IPS-NIHi7 (cell line): ENCODE results near the gene WFDC5.
"Not testable (repeated sequence)": the region's sequence is repeated elsewhere in the genome, so short reads cannot be mapped to it uniquely, and the experiment has no call there.

Experiments
- DNase-seq: peaks from one replicate; pipeline ENCODE4 v3.0.0; 2012; ENCODE audit warnings: mixed read lengths; ENCODE audit errors: extremely low spot score

The WFDC5 gene

GRCh38 chr20:45087814-45088213, 27.2 kb downstream of the WFDC5 start:
- DNase-seq = no peak

DNA sequence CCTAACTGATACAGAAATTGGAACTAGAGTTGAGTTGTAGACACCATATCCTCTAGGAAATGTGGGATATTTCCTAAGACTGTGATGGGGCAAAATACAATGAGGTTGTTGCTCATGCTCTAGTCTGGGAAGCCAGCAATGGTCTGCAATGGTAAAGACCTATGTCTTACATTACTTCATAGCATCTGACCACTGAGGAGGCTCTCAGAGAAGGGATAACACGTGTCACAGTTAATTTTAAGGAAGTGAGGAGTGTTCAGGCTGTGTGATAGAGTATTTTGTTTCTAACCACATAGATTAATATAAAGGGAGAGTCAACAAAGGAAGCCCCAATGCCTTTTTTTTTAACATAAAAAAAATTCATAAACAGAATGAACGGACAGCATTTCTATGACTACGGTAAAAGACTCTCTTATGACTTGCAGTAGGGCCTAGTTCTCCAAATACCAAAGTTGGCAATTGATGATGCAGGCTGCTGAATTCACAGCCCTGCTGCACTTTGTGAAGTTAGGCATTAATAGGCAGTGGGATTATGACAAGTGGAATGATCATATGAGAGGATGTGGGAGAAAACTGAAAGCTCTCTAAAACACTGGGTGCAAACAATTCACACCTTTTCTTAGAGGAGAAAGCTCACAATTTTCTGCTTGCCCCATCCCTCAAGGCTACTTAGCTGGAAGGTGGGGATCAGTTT, 27.7 kb downstream of the WFDC5 start:
- no peak for DNase-seq

DNA sequence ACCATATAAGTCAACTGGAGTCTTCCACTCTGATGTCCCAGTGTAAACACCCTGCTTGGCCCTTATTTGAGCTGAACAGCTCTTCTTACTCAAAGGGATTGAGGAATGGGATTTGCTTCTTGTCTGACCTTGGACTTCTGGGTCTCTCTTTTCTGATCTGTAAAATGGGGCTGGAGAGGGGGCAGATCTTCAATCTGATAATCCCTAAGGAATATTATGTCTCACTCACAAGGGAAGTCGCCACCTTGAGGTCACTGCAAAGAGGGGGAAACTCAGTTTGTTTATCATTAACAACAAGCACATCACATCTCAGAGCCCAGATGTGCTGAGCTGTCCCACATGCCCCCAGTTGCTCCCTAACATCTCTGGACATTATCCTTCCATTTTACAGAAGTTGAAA, 29.1 kb downstream of the WFDC5 start:
- no peak for DNase-seq

DNA sequence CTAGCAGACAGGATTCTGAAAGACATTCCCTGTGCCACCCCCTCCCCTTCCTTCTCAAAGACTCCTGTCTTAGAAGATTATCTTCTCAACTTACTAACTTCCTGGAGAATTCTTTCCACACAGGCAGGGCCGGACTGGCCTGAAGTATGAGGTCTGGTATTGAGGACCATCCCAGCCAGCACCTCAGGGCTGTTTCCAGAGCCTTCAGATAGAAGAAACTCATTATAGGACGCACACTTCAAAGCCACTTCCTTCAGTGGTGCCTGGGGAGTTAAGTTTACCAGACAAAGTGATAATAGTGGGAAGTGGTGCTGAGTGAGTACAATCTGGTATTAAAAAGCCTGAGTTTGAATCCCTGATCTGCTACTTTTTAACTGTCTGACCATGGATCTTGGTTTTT, 29.7 kb downstream of the WFDC5 start:
- DNase-seq = no peak

DNA sequence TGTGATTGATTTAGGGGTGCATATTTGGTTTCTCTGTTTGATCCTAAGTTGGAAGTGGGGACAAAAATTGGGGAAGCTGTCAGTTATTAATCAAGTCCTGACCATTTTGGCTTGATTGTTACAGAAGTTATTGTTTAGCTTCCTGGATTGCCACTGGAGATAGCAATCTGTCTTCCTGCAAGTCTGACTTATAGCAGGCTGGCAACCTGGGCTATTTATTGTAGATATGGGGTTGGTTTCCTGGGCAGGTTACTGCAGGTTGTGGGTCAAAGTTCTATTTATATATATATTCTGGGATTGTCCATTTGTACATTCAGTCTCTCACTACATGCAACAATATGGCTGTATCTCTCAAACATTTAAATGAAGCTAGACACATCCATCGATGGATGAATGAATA, 31.8 kb downstream of the WFDC5 start:
- DNase-seq = no peak

DNA sequence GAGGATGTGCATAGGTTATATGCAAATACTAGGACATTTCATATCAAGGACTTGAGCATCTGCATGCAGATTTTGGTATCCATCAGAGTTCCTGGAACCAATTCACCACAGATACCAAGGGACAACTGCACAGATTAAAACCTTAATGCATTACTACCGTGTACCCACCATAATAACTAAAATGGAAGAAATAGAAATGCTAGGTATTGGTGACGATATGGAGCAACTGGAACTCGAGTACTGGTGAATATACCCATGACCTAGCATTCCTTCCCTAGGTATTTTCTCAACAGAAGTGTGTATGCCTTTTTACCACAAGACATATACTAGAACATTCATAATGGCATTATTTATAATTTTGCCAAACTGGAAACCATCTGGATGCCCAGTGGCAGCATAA, 32.5 kb downstream of the WFDC5 start:
- DNase-seq = no peak

DNA sequence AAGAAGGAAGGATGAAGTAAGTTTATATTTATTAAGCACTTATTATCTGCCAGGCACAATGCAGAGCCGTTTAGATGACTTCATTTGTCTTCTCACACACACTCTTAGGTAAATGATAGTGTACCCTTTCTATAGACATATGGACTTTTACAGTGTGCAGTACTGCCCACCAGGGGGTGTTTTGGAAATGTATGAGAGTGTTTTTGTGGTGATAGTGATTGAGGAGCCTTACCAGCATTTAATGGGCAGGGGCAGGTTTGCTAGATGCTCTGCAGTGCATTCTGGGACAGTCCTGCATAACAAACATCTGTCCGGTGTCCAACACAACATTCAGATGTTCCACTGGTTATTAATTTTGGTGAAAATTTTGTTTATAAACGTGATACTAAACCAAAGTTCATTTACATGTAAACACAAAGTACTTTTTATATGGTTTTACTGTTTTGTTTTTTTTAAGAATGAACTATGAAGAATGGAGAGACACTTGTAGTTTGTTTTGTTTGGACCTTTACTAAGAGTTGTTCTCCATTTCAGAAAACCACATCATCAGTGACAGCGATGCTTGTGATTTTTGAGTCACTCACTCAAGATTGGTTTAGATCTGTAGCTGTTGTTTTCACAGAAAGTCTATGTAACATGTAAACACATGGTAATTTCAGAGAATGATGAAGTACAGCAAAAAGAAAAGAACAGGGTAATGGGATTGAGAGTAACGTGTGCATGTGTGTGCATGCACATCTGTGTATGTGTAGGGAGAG, 33.9 kb downstream of the WFDC5 start:
- no peak for DNase-seq

GRCh38 chr20:45077559-45077958, 37.4 kb downstream of the WFDC5 start:
- DNase-seq = no peak

DNA sequence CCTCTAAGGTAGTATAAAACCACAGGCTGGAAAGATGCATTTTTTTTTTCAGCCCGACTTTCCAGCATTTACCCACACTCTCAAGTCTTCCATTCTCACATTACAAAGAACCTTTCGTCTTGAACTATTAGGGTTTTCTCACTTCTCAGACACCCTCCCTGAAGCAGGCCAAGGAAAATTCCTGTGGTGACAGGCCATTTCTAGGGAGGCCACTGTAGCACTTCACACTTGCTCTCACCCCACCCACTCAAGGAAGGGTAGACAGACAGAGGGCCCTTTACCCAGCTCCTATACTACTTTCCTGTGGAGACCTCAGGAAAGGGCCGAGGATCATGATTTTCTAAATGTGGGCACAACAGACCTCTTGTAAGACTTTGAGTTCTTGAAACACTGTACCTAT, 41.8 kb downstream of the WFDC5 start:
- DNase-seq = no peak

DNA sequence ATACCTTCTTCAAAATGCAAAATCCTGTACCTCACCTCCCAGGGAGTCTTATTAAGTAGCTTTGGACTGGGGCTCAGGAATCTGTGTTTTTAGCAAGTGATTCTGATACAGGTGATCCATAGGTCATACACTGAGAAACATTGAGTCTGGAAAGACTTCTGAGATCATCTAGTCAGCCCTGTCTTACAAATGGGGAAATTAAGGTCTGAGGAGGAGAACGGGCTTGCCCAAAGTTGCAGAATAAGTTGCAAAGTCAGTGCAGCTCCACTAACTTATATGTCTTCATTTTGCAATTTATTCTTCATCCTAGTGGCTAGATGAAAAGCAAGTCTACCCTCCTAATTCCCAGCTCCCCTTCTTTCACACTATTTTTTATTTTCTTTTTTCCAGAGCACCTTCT, 42.9 kb downstream of the WFDC5 start:
- DNase-seq = no peak

DNA sequence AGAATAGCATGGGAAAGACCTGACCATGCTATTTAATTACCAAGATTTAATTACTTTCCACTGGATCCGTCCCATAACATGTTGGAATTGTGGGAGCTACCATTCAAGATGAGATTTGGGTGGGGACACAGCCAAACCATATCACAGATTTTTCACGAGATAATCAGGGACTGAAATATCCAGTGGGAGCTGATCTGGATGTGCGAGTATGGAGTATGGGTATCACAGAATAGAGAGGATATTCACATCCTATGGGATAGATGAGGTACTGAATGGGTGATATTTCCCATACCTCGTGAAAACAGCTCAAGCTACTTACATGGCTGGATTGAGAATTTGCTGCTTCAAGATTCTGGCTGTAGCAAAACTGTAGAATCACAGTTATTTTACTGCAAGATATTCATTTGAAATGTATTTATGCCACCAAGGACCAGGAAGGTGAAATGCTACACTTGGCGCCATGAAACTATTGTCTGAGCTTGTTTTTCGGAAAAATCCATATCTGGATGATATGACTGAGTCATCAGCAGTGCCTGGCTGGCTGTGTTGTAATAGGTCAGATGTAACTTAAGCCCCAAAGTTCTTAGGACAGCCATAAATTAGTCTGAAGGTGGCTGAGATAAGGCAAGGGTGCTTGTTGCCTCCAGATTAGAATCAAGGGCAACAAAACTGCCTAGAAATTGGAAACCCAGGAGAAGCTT, 43.9 kb downstream of the WFDC5 start:
- no peak for DNase-seq

GRCh38 chr20:45069261-45069660, 45.7 kb downstream of the WFDC5 start:
- DNase-seq = no peak

GRCh38 chr20:45067558-45067957, 47.4 kb downstream of the WFDC5 start:
- no peak for DNase-seq

DNA sequence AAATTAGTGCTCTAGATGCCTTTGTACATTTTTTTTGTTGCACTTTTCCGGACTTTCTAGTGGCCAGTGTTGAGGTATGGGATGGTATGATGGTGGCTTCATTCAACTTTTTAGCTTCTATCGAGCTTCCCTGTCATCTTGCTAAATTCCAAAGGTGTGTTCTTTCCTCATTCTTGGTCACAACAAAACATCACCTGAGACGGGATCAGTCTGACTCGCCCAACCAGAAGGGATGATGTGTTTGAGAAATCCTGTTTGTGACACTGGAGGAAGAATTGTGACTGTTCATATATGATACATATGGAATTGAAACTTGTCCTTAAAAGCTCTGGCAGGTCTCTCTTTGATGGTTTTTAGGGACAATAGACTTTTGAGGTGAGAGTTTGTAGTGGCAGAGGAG, 47.9 kb downstream of the WFDC5 start:
- DNase-seq = no peak

DNA sequence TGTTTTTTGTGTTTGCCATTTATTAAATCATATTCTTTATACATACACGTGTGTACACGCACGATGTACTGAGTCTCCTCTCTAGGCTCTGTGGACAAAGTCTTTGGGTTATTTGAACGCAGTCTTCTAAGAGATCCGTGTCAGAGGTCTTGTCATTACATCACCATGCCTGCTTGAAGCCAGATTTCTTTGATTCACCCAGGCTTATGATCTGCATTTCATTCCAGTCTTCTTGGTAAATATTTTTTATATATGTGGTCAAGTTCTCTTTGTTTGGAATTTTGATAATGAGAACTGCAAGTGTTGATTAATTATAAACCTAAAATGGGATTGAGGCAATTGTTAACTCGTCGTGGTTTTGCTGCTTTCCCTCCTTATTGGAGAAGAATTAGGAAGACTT, 48.6 kb downstream of the WFDC5 start:
- DNase-seq = no peak

GRCh38 chr20:45064812-45065211, 50.2 kb downstream of the WFDC5 start:
- DNase-seq = no peak

- DNase-seq = not testable (repeated sequence)
Measured at GRCh38 chr20:45063107-45063506, 51.9 kb downstream of the WFDC5 start.

GRCh38 chr20:45061244-45061643, 53.7 kb downstream of the WFDC5 start:
- no peak for DNase-seq

- DNase-seq = no peak
Measured at GRCh38 chr20:45060294-45060693, 54.7 kb downstream of the WFDC5 start.
